ENCODE measurements around the gene LY6G5C. TPM values are rescaled to one million over a fixed set of nuclear protein-coding genes. Genes with fewer than 3 reads are reported as not detected.
A peak's percentile ranks its signal among the peaks of the same experiment; 100 is the strongest.

LY6G5C gene
- total and polyA plus RNA-seq, 4 donors, result 0.59 to 2.5 (median 1.1) TPM

- Histone ChIP-seq H3K4me1 (ENCODE audit: control insufficient read depth in 4 of 4, insufficient read depth in 4 of 4, low read length in 3 of 4) (peaks cover 4 to 45% (median 27%) of the 10 kb centered on the region in 4 donors), H3K4me3 (ENCODE audit: low read depth in 1 of 3, low read length in 3 of 3) (peak overlapping the region; percentile 87 to 98 (median 88)), H3K36me3 (ENCODE audit: control insufficient read depth in 4 of 4, insufficient read depth in 3 of 4, low read depth in 1 of 4, low read length in 3 of 4) (peaks cover 11 to 44% (median 43%) of the 10 kb centered on the region in 4 donors), H3K27me3 (ENCODE audit: control insufficient read depth in 4 of 4, insufficient read depth in 4 of 4, low read length in 3 of 4) (no peaks in the 10 kb centered on the region), H3K9ac (ENCODE audit: low read depth in 1 of 2, low read length in 2 of 2) (peak overlapping the region; percentile 81), H3K9me3 (ENCODE audit: control insufficient read depth in 4 of 4, low read length in 3 of 4) (no peaks in the 10 kb centered on the region), H3K27ac (ENCODE audit: low read depth in 1 of 2, low read length in 2 of 2) (peak overlapping the region; percentile 94 to 96)
- no peak for TF ChIP-seq SP1 (IDR thresholded peaks at IDR 0.05)
- no peak for TF ChIP-seq CTCF (IDR thresholded peaks at IDR 0.05; ENCODE audit: low read depth, low read length, missing input control)
- TF ChIP-seq RXRA (IDR thresholded peaks at IDR 0.05), result no peak
- no peak for TF ChIP-seq REST (IDR thresholded peaks at IDR 0.05)
- TF ChIP-seq HNF4A (conservative IDR thresholded peaks at IDR 0.05), result no peak
- no peak for TF ChIP-seq ATF3 (IDR thresholded peaks at IDR 0.05)
- no peak for TF ChIP-seq RAD21 (IDR thresholded peaks at IDR 0.05)
- TF ChIP-seq TAF1 (conservative IDR thresholded peaks at IDR 0.05), result no peak
- TF ChIP-seq FOXA1 (IDR thresholded peaks at IDR 0.05), result no peak
- TF ChIP-seq MAX (IDR thresholded peaks at IDR 0.05), result no peak
- no peak for TF ChIP-seq YY1 (IDR thresholded peaks at IDR 0.05)
- no peak for TF ChIP-seq NR2F2 (IDR thresholded peaks at IDR 0.05)
- TF ChIP-seq JUND (IDR thresholded peaks at IDR 0.05), result no peak
- 3% methylated on average over 15 of the region's 15 CpGs for WGBS
- no peak for DNase-seq (ENCODE audit: low spot score)
Measured at GRCh38 chr6:31666337-31666965, 14.4 kb downstream of the LY6G5C start.

- Histone ChIP-seq H3K4me1 (ENCODE audit: control insufficient read depth in 4 of 4, insufficient read depth in 4 of 4, low read length in 3 of 4) (peaks cover 6 to 45% (median 32%) of the 10 kb centered on the region in 4 donors), H3K27me3 (ENCODE audit: control insufficient read depth in 4 of 4, insufficient read depth in 4 of 4, low read length in 3 of 4) (no peaks in the 10 kb centered on the region), H3K9me3 (ENCODE audit: control insufficient read depth in 4 of 4, low read length in 3 of 4) (no peaks in the 10 kb centered on the region), H3K4me3 (ENCODE audit: low read depth in 1 of 3, low read length in 3 of 3) (peak within 1 kb of the TSS; percentile 87 to 98 (median 88)), H3K27ac (ENCODE audit: low read depth in 1 of 2, low read length in 2 of 2) (peak within 1 kb of the TSS; percentile 94 to 96), H3K36me3 (ENCODE audit: control insufficient read depth in 4 of 4, insufficient read depth in 3 of 4, low read depth in 1 of 4, low read length in 3 of 4) (peaks cover 11 to 37% (median 36%) of the 10 kb centered on the region in 4 donors), H3K9ac (ENCODE audit: low read depth in 1 of 2, low read length in 2 of 2) (peak within 1 kb of the TSS; percentile 81 to 94)
- DNase-seq (ENCODE audit: low spot score), result peak; percentile 96
- WGBS, result under 1% methylated on average over 63 of the region's 63 CpGs
- TF ChIP-seq NR2F2 (IDR thresholded peaks at IDR 0.05), result peak; percentile 81
- TF ChIP-seq MAX (IDR thresholded peaks at IDR 0.05), result peak; percentile 47
- peak in 1 of 2 donors; percentile 23 for TF ChIP-seq RAD21 (IDR thresholded peaks at IDR 0.05)
- TF ChIP-seq GABPA (IDR thresholded peaks at IDR 0.05 in 1 of 2, conservative IDR thresholded peaks at IDR 0.05 in 1 of 2), result peak; percentile 89 to 95
- no peak for TF ChIP-seq CTCF (IDR thresholded peaks at IDR 0.05; ENCODE audit: low read depth, low read length, missing input control)
- TF ChIP-seq ZBTB33 (IDR thresholded peaks at IDR 0.05), result no peak
- peak; percentile 77 for TF ChIP-seq SP1 (IDR thresholded peaks at IDR 0.05)
- no peak for TF ChIP-seq JUND (IDR thresholded peaks at IDR 0.05)
Measured at GRCh38 chr6:31665501-31666336, 15.1 kb downstream of the LY6G5C start, which contains the start of gene CSNK2B. Gene CSNK2B, plus strand, starts transcription at chr6:31666080. Its CDS starts 752 bp downstream, at chr6:31666832.

Measured in liver (tissue), 9 donors.